Dendritic cell treated with granulocyte-macrophage colony-stimulating factor and Interleukin-4, amounts not matched to agents 40 ng/mL and 50 ng/mL, for 4 days (primary cell): ENCODE results near the gene SEC14L2.
"Not testable (repeated sequence)": the region's sequence is repeated elsewhere in the genome, so short reads cannot be mapped to it uniquely, and the experiment has no call there.

Experiments
- H3K27ac Mint-ChIP-seq: one replicate; pipeline ENCODE4 v1.8.0; 2022; ENCODE audit warnings: mild to moderate bottlenecking, mixed read lengths
- H3K27me3 Mint-ChIP-seq: one replicate; pipeline ENCODE4 v1.8.0; 2022; ENCODE audit warnings: mild to moderate bottlenecking, mixed read lengths
- H3K36me3 Mint-ChIP-seq: one replicate; pipeline ENCODE4 v1.8.0; 2022; ENCODE audit warnings: low read depth, mixed read lengths
- H3K4me1 Mint-ChIP-seq: one replicate; pipeline ENCODE4 v1.8.0; 2022; ENCODE audit warnings: low read depth, mixed read lengths
- H3K4me3 Mint-ChIP-seq: one replicate; pipeline ENCODE4 v1.8.0; 2022; ENCODE audit warnings: mild to moderate bottlenecking, moderate library complexity, mixed read lengths
- H3K9me3 Mint-ChIP-seq: one replicate; pipeline ENCODE4 v1.8.0; 2022; ENCODE audit warnings: mixed read lengths
- intact Hi-C: fragments of 100-400 bp; cut with micrococcal nuclease; formaldehyde crosslinking; loops from one replicate; pipeline ENCODE4 v1.15.0; 2022

SEC14L2 gene

DNA sequence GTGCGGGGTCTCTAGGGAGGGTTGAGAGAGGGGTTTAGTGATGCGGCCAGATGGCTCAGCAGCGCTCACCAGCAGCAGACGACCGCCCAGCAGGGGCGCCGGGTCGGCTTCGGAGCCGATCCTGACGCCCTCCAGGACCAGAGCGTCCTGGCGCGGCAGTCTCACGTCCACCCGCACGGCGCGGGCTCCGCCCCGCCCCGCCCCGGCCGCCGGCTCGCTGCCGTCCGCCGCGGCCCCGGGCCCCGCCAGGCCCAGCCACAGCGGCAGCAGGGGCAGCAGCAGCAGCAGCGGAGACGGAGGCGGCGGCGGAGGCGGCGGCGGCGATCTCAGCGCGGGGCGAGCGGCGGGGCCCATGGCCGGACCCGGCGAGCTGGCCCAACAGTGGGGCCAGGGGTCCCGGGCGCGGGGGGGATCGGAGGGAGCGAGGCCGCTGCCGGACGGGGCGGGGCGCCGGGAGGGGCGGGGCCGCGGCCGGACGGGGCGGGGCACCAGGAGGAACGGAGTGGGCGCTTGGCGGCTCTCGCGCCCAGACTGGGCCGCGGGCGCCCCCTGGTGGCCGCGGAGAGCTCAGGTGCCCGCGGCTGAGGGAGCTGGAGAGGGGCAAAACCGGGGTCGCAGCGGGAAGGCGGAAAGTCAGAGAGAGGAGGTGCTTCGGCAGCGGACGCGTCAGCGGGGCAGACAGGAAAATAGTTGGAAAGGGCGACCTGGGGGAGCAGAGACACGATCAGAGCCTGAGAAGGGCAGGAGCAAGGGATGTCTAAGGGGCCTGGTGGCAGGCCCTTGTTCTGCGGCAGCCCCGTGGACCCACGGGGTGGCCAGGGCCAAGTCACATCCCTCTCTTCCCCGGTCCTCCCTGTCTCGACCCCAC is 9.6 kb upstream of the SEC14L2 start, which contains the start of gene RNF215:
RNF215 (minus strand) TSS at position 452 of the 868 bp plus-strand sequence; CDS start at position 354, 98 bp downstream.
- Mint-ChIP-seq H3K4me1 (peaks cover 20% of the 10 kb centered on the region), H3K27me3 (peaks cover 7% of the 10 kb centered on the region), H3K36me3 (peaks cover 14% of the 10 kb centered on the region), H3K4me3 (peak within 1 kb of the TSS; percentile 81), H3K9me3 (no peaks in the 10 kb centered on the region), H3K27ac (peak within 1 kb of the TSS; percentile 37)
- intact Hi-C loops, result loop anchor here (1.0 to 10.0 kb wide), 5 partner anchors 30 to 278 kb away; partner anchors contain the start of genes CCDC157, SF3A1 and TBC1D10A

DNA sequence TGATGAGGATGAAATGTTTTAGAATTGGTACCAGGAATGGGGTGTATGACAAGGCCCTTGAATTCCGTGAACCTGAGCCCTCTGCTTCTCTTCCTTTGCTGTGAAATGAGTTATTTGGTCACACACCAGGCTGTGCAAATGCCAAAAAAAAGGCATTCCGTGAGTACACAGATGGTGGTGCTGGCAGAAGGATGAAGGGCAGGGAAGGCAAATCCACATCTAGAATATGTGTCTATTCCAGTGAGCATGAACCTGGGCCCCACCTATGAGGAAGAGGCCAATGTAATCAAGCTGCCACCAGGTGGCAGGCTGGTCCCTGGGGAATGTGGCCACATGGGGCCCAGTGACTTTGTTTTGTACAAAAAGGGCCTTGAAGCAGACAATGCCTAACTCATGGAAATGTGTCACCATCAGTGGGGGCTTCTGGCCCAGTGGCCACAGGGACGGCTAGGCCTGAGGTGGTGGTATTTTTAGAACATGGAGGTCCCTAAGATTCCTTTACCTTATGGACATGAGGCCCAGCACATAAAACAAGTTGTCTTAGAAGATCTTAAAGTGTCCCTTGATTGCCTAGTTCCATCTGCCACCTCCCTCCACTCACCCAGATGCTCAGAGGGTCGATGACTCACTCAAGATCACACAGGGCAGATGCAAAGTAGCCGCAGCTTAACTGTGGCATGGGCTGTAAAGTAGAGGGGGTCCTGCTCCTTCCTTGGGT is 5.7 kb upstream of the SEC14L2 start:
- Mint-ChIP-seq H3K4me3 (no peak overlapping the region), H3K9me3 (no peaks in the 10 kb centered on the region), H3K36me3 (no peaks in the 10 kb centered on the region), H3K27ac (no peak overlapping the region), H3K27me3 (peaks cover 23% of the 10 kb centered on the region), H3K4me1 (peaks cover 21% of the 10 kb centered on the region)
- intact Hi-C loops, result loop anchor here (1.0 kb wide), 2 partner anchors 35 to 94 kb away; no protein-coding TSS in a partner anchor

DNA sequence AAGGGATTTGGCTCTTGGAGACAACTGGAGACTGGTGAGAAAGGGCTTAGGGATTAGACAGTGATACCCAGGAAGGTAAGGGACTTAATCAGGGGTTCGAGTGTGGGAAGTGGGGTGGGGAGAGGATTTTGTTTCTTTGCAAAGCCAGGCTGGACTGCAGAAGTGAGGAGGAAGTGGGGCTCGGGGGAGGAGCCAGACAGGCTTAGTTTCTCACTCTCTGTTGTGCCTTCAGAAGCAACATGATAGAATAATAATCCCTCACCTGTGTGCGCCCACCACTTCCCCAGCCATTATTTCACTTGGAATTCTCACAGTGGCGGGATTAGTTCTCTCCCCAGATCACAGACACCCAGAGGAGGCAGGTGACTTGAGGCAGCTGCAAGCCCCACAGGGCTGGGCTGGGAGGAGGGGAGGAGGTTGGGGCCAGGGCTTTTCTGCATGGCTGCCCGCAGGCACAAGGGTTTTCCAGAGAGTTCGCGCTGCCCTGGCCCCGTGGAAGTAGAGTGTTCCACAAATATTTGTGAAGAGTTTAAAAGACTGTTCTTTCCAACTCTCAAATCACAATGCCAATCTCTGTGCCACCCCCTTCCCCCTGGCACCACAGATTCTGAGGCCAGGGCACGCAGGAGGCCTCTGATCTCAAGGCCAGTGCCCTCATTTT is 4.0 kb upstream of the SEC14L2 start:
- H3K27ac Mint-ChIP-seq, result no peak overlapping the region
- peaks cover 16% of the 10 kb centered on the region for H3K4me1 Mint-ChIP-seq
- no peaks in the 10 kb centered on the region for H3K36me3 Mint-ChIP-seq
- no peaks in the 10 kb centered on the region for H3K9me3 Mint-ChIP-seq
- H3K4me3 Mint-ChIP-seq, result no peak overlapping the region
- peaks cover 33% of the 10 kb centered on the region for H3K27me3 Mint-ChIP-seq
- intact Hi-C loops, result no loop called here

DNA sequence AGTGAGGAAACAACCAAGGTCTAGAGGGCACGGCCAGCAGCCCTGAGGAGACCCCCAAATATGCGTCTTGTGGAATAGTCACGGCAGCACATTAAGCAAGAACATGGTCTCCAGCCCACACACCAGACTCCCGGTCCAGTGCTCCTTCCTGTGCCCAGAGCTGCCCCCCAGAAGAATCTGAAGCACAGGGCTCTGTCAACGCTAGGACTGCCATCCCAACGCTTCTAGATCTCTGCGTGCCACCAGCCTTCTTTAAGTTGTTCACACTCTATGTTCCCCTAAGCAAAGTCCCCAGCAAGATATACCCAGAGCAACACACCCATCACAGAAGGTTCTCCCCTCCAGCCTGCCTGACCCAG is 3.5 kb upstream of the SEC14L2 start:
- Mint-ChIP-seq H3K4me1 (peaks cover 21% of the 10 kb centered on the region), H3K27ac (no peak overlapping the region), H3K4me3 (no peak overlapping the region), H3K9me3 (no peaks in the 10 kb centered on the region), H3K36me3 (no peaks in the 10 kb centered on the region), H3K27me3 (peaks cover 37% of the 10 kb centered on the region)
- intact Hi-C loops, result no loop called here

DNA sequence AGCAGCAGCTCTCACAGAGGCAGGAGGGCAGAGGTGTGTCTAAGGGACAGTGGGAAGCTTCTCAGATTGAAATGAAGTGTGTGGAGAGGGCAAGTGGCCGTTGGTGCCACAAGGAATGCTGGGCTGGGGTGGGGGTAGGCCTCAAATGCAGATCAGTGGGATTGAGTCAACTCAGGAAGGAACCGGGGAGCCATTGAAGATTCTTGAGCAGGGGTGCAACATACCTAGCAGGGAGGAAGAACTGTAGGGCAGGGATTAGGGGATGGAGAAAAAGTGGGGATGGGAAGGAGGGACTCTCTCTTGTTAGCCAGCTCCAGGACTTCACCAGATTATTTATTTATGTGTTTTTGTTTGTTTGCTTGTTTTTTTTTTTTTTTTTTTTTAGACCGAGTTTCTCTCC is 2.9 kb upstream of the SEC14L2 start:
- H3K27ac Mint-ChIP-seq, result no peak overlapping the region
- H3K4me1 Mint-ChIP-seq, result peaks cover 22% of the 10 kb centered on the region
- H3K4me3 Mint-ChIP-seq, result no peak overlapping the region
- H3K27me3 Mint-ChIP-seq, result peaks cover 43% of the 10 kb centered on the region
- no peaks in the 10 kb centered on the region for H3K36me3 Mint-ChIP-seq
- intact Hi-C loops, result no loop called here
- H3K9me3 Mint-ChIP-seq, result no peaks in the 10 kb centered on the region

DNA sequence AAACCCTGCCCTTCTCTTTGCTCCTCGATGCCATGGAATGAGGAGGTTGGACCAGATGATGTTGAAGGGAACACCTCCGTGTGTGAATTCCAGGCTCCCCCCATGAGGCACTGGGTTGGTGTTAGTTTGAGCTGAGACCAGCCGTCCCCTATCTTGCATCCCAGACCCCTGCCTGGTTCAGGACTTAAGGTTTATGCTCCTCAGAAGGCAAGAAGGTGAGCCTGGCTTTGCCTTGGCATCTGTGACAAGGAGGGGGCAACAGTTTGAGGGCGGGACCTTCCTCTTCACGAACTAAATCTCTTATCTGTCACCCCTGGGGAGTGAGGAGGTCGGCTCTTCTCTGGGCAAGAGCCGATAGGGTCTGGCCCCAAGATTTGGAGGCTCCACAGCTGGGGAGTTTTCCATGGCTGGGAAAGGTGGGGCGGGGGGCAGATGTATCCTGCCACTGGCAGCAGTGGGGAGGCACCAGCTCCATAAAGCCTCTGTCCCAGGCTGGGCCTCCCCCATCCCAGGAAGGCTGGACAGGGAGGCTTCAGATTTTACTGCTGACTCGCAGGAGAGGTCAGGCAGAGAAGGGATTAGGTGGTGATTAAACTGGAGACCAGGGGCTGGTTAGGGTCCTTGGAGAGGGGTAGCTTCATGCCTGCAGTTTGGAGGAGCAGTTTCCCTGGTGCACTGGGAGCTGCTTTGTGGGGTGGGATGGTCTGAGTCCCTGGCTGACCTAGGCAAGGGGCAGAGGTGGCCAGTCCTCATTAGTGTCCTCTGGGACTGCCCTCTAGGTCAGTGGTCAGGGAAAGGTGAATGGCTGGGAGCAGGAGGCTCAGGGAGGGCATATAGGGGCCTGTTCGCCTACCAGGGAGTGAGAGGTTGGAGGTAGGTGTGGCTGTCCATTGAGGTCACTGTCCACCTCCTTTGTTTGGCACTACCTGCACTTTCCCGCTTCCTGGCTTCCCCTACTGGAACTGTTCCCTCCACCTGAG is 1.1 kb downstream of the SEC14L2 start:
- no peaks in the 10 kb centered on the region for H3K36me3 Mint-ChIP-seq
- intact Hi-C loops, result no loop called here
- no peaks in the 10 kb centered on the region for H3K9me3 Mint-ChIP-seq
- H3K4me1 Mint-ChIP-seq, result peaks cover 25% of the 10 kb centered on the region
- peak overlapping the region; percentile 54 for H3K4me3 Mint-ChIP-seq
- H3K27me3 Mint-ChIP-seq, result peaks cover 62% of the 10 kb centered on the region
- H3K27ac Mint-ChIP-seq, result no peak overlapping the region

DNA sequence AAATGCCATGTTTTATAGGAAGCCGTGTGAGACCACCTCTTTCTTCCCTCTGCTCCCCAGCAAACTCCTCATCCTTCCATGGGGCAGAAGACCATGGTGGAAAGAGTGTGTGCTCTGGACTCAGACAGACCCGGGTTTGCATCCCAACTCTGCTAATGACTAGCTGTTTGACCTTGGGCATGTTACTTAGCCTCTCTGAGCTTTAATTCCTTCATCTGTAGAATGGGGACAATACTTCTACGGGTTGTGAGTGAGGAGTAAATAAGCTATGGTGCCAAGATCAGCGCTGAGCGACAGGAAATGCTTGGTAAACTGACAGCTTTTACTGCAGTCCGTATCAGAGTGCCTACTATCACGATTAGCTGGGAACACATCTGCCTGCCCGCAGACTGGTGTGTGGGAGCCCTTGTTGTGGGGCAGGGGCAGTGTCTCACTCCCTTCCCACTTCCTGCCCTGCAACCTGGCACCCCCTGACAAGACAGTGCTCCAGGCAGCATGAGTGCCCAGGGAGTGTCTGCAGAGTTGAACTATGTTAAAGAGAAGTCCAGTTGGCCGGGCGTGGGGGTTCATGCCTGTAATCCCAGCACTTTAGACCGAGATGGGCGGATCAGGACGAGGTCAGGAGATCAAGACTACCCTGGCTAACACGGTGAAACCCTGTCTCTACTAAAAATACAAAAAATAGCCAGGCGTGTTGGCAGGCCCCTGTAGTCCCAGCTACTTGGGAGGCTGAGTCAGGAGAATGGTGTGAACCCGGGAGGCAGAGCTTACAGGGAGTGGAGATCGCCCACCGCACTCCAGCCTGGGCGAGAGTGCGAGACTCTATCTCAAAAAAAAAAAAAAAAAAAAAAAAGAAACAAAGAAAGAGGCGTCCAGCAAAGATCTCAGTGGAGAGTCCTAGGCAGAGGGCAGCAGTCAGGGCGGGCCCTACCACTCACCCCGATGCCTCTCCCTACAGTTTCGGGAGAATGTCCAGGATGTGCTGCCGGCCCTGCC is 2.2 kb downstream of the SEC14L2 start:
- Mint-ChIP-seq H3K9me3 (no peaks in the 10 kb centered on the region), H3K4me1 (peaks cover 29% of the 10 kb centered on the region), H3K27ac (no peak overlapping the region), H3K27me3 (peaks cover 59% of the 10 kb centered on the region), H3K4me3 (no peak overlapping the region), H3K36me3 (no peaks in the 10 kb centered on the region)
- intact Hi-C loops, result no loop called here

DNA sequence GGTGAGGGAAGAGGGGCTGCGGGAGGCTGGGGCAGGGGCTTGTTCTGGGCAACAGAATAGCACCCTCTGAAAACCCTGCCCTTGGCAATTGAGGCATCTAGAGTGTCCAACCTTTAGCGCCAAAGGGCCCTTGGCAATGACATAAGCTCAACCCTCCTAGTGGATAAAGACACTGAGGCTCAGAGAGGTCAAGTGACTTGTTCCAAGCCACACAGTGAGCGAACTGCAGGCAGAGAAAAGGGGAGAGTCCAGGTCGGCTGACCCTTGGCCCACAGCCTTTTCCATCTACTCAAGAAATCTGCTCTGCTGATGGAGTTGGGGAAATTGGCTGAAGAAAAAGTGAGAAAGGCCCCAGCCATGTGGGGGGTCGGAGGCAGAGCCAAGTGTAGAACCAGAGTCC is 2.9 kb downstream of the SEC14L2 start:
- H3K4me3 Mint-ChIP-seq, result no peak overlapping the region
- no peaks in the 10 kb centered on the region for H3K9me3 Mint-ChIP-seq
- intact Hi-C loops, result no loop called here
- peaks cover 59% of the 10 kb centered on the region for H3K27me3 Mint-ChIP-seq
- no peak overlapping the region for H3K27ac Mint-ChIP-seq
- peaks cover 29% of the 10 kb centered on the region for H3K4me1 Mint-ChIP-seq
- no peaks in the 10 kb centered on the region for H3K36me3 Mint-ChIP-seq

DNA sequence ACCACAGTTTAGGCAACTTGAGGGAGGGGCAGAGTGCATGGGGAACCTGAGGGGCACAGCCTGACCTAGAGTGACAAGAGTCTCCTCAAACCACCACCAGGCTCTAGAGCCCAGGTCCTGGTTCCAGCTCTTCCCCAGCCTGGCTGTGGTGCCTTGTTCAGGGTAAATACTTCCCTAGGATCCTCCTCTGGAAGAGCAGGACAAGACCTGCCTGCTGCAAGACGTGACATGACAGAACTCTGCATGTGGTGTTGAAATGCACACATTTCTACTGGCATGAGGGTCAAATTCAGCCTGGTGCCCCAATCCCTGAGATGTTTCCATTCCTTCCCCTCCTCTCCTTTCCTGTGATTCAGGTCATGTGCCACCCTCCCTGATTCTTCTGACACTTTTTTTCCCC is 3.3 kb downstream of the SEC14L2 start:
- H3K27ac Mint-ChIP-seq, result no peak overlapping the region

DNA sequence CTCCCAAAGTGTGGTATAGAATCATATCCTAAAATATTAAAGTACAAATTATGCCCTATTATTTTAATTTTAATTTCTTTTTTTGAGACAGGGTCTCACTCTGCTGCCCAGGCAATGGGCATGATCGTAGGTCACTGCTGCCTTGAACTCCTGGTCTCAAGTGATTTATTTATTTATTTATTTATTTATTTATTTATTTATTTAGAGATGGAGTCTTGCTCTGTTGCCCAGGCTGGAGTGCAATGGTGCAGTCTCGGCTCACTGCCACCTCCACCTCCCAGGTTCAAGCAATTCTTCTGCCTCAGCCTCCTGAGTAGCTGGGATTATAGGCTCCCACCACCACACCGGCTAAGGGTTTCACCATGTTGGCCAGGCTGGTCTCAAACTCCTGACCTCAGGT is 4.2 kb downstream of the SEC14L2 start:
- peaks cover 50% of the 10 kb centered on the region for H3K27me3 Mint-ChIP-seq
- H3K4me3 Mint-ChIP-seq, H3K9me3 Mint-ChIP-seq, H3K27ac Mint-ChIP-seq, intact Hi-C loops, H3K36me3 Mint-ChIP-seq: not testable (repeated sequence)
- peaks cover 29% of the 10 kb centered on the region for H3K4me1 Mint-ChIP-seq

More for the DNA sequence above, 3.3 kb downstream of the SEC14L2 start:
- H3K36me3 Mint-ChIP-seq, result no peaks in the 10 kb centered on the region
- H3K4me1 Mint-ChIP-seq, result peaks cover 29% of the 10 kb centered on the region
- peaks cover 58% of the 10 kb centered on the region for H3K27me3 Mint-ChIP-seq
- H3K4me3 Mint-ChIP-seq, result no peak overlapping the region
- no peaks in the 10 kb centered on the region for H3K9me3 Mint-ChIP-seq
- intact Hi-C loops, result no loop called here

DNA sequence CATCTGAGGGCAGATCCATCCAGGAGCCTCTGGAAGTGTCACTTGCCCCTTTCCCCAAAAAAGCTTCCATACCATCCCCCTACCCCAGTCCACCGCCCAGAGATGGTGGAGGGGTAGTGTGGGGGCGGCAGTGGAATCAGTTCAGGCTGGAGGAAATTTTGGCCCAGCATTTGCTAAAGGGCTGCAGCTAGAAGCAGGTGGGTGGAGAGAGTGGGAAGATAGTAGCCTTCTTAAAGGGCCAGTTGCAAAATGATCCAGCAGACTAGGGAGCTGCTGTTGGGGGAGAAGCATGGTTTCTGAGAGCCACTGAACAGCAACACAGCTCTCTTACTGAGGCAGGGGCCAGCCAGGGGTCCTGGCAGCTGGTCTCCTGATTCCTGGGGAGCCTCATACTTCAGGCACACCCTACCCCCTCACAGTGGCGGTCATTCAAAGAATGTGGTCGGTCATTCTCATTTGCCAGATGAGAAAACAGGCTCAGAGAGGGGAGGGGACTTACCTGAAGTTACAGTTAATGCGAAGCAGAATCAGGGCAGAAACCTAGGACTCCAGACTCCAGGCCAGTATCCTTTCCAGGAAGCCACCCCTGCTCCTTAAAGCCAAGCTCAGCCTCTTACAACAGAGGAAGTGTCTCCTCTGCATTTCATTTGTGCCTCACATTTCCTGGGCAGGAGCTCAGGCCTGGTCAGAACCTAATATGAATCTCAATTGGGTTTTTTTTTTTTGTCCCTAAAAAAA is 5.4 kb downstream of the SEC14L2 start:
- Mint-ChIP-seq H3K4me1 (peaks cover 22% of the 10 kb centered on the region), H3K27ac (peak overlapping the region; percentile 28), H3K36me3 (no peaks in the 10 kb centered on the region), H3K4me3 (peak overlapping the region; percentile 48), H3K27me3 (peaks cover 39% of the 10 kb centered on the region), H3K9me3 (no peaks in the 10 kb centered on the region)
- intact Hi-C loops, result no loop called here

DNA sequence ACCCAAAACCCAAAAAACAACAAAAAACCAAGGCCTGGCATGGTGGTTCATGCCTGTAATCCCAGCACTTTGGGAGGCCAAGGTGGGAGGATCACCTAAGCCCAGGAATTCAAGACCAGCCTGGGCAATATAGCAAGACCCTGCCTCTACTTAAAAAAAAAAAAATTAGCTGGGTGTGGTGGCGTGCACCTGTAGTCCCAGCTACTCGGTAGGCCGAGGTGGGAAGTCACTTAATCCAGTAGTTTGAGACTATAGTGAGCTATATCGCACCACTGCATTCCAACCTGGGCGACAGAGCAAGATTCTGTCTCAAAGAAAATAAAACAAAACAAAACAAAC is 5.9 kb downstream of the SEC14L2 start:
- intact Hi-C loops, H3K9me3 Mint-ChIP-seq, H3K36me3 Mint-ChIP-seq, H3K4me3 Mint-ChIP-seq: not testable (repeated sequence)
- peaks cover 34% of the 10 kb centered on the region for H3K27me3 Mint-ChIP-seq
- peaks cover 21% of the 10 kb centered on the region for H3K4me1 Mint-ChIP-seq
- H3K27ac Mint-ChIP-seq, result peak overlapping the region; percentile 37
